Measurements from ENCODE around the gene CAB39L.

The CAB39L gene

DNA sequence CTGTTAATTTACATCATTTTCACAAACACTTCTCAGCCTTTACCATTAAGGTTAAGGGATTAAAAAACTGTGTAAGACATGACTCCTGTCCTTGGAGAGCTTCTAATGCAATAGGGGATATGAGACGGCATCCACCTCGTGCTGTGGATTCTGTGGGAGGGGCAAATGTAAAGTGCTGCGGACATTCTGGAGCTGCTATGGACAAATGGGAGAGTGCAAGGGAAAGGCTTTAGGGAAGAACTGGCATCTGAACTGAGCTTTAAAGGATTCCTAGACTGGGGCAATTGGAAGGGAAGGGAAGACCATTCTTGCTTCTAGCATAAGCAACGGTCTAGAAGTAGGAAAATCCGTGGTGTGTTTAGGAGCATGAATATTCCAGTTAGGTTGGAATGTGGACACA lies 164.8 kb downstream of the CAB39L start:
- DNase-seq (ENCODE audit: low read depth): no peak

GRCh38 chr13:49278211-49278610 lies 165.7 kb downstream of the CAB39L start:
- no peak for DNase-seq (ENCODE audit: low read depth)

DNA sequence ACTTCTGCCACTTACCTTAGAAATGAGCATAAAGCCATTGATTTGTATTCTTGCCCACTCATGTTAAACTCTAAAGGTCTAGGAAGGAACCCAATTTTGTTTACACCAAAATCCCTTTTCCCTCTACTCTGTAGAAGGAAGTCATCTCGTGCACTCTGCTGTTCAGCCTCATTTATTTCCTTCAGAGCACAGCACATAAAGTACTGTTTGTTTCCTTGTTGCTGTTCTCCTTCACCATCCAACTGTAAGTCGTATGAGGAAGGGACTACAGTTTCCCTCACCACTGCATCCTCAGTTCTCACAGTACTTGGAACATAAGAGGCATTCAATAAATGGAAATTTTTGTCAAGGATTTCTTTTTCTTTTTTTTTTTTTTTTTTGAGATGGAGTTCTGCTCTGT lies 171.6 kb downstream of the CAB39L start:
- DNase-seq (ENCODE audit: low read depth): no peak

DNA sequence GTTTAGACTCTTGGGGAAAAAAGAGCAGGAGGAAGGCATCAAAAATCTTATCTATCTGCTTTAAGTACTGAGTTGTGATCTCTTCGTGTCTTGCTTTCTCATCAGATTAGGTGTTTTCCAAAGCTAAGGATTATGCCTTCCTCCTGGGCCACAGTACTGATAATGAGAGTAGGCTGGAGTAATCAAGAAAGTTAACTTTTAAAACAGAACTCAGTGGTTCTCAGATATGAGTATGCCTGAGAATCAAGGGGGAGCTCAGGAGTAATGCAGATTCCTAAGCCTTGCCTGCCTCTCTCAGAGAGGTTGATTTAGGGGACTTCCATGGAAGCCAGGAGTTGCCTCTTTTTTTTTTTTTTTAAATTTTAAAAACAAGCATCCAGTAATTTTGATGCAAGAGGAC lies 172.6 kb downstream of the CAB39L start:
- no peak for DNase-seq (ENCODE audit: low read depth)

- no peak for DNase-seq (ENCODE audit: low read depth)
These were observed 178.0 kb downstream of the CAB39L start for GRCh38 chr13:49265822-49266221.

DNA sequence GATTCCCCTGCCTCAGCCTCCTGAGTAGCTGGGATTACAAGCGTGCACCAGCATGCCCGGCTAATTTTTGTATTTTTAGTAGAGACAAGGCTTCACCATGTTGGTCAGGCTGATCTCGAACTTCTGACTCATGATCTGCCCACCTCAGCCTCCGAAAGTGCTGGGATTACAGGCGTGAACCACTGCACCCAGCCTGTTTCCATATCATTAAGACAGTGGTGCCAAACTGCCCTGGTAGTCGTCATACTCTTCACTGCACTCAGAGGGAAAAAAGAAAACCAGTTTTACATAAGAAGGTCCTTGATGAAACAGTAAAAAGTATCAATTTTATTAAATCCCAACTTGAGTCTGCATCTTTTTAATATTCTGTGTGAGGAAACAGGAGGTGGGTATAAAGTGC lies 181.2 kb downstream of the CAB39L start:
- no peak for DNase-seq (ENCODE audit: low read depth)

DNA sequence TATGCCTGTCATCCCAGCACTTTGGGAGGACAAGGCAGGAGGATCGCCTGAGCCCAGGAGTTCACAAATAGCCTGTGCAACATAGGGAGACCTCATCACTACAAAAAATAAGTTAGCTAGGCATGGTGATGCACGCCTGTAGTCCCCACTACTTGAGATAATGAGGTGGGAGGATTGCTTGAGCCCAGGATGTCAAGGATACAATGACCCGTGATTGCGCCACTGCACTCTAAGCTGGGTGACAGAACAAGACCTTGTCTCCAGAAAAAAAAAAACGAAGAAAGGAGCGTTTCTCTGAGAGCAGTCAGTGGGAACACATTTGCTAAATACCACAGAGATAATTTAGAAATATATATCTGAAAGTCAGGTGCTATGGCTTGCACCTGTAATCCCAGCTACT lies 184.3 kb downstream of the CAB39L start:
- DNase-seq (ENCODE audit: low read depth): no peak
